ENCODE data around the gene TRAPPC3. TPM values are rescaled to one million over a fixed set of nuclear protein-coding genes. Genes with fewer than 3 reads are reported as not detected.

The TRAPPC3 gene
- total RNA-seq, 1 experiment from 2014 or later = 119 TPM

GRCh38 chr1:36166938-36167905 is 17.9 kb upstream of the TRAPPC3 start:
- no peaks in the 10 kb centered on the region for H3K9me2 ChIP-seq (replicated peaks; ENCODE audit: low read length)
- peak; percentile 35 for DNase-seq
- ATAC-seq = 0 out of 2 replicates have a peak, but pooled peaks have one; percentile 20
- peaks cover 14% of the 10 kb centered on the region; the same call in 1 of the 2 replicates for H3K36me3 ChIP-seq (ENCODE audit: low read depth, low read length)
- POLR2A ChIA-PET (ENCODE audit: unreplicated experiment) = no interaction called here
- no peak overlapping the region for H2AFZ ChIP-seq (ENCODE audit: low read length)
- peaks cover 9% of the 10 kb centered on the region for H3K4me1 ChIP-seq (ENCODE audit: insufficient read depth, low read length)
- H4K20me1 ChIP-seq (ENCODE audit: low read length) = peaks cover 6% of the 10 kb centered on the region; the same call in 1 of the 2 replicates
- no peak for TF ChIP-seq EZH2phosphoT487 (IDR thresholded peaks at IDR 0.05; ENCODE audit: borderline replicate concordance, low read length)
- TF ChIP-seq, protein P1, sequence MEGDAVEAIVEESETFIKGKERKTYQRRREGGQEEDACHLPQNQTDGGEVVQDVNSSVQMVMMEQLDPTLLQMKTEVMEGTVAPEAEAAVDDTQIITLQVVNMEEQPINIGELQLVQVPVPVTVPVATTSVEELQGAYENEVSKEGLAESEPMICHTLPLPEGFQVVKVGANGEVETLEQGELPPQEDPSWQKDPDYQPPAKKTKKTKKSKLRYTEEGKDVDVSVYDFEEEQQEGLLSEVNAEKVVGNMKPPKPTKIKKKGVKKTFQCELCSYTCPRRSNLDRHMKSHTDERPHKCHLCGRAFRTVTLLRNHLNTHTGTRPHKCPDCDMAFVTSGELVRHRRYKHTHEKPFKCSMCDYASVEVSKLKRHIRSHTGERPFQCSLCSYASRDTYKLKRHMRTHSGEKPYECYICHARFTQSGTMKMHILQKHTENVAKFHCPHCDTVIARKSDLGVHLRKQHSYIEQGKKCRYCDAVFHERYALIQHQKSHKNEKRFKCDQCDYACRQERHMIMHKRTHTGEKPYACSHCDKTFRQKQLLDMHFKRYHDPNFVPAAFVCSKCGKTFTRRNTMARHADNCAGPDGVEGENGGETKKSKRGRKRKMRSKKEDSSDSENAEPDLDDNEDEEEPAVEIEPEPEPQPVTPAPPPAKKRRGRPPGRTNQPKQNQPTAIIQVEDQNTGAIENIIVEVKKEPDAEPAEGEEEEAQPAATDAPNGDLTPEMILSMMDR (conservative IDR thresholded peaks at IDR 0.05; ENCODE audit: low read depth, low read length) = no peak
- TF ChIP-seq EZH2 (IDR thresholded peaks at IDR 0.05; ENCODE audit: low read length, unreplicated experiment) = no peak
- intact Hi-C loops (cut with micrococcal nuclease) = no loop called here
- no peak overlapping the region for H3K4me2 ChIP-seq (ENCODE audit: low read length)
- peak overlapping the region; percentile 38 for H3K27ac ChIP-seq (ENCODE audit: low read length)
- BruUV-seq (replicated peaks) = no TSS peak
- no peaks in the 10 kb centered on the region for H3K27me3 ChIP-seq (ENCODE audit: low read length)
- H3K9ac ChIP-seq (ENCODE audit: low read length) = no peak overlapping the region
- peaks cover 77% of the 10 kb centered on the region for H3K79me2 ChIP-seq (ENCODE audit: low read length)
- H3F3A ChIP-seq (ENCODE audit: low read length, unreplicated experiment) = no peaks in the 10 kb centered on the region
- no peak overlapping the region for H3K4me3 ChIP-seq (ENCODE audit: low read length)
- H3K9me3 ChIP-seq (ENCODE audit: low read length) = no peaks in the 10 kb centered on the region
- CTCF ChIA-PET = no interaction called here

DNA sequence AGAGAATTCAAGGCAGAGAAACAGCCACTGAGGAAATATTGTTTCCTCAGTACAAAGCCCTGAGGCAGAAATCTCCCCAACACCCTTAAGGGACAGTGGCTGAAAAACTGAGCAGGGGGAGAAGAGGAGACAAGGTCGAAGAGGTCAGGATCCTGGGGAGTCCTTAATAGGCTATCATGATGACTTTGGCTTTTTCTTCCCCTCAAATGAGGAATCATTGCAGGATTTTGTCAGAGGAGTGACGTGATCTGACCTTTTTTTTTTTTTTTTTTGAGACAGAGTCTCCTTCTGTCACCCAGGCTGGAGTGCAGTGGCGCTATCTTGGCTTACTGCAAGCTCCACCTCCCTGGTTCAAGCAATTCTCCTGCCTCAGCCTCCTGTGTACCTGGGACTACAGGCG is 16.9 kb upstream of the TRAPPC3 start:
- peaks cover 19% of the 10 kb centered on the region for H3K4me1 ChIP-seq (ENCODE audit: insufficient read depth, low read length)
- no peak overlapping the region for H3K27ac ChIP-seq (ENCODE audit: low read length)
- H3F3A ChIP-seq (ENCODE audit: low read length, unreplicated experiment) = no peaks in the 10 kb centered on the region
- ATAC-seq (no peak), DNase-seq (no peak)
- H3K9ac ChIP-seq (ENCODE audit: low read length) = no peak overlapping the region
- no peak overlapping the region for H3K4me3 ChIP-seq (ENCODE audit: low read length)
- no peak overlapping the region for H2AFZ ChIP-seq (ENCODE audit: low read length)
- TF ChIP-seq, protein P1 (conservative IDR thresholded peaks at IDR 0.05; ENCODE audit: low read depth, low read length) = no peak
- TF ChIP-seq EZH2 (IDR thresholded peaks at IDR 0.05; ENCODE audit: low read length, unreplicated experiment) (no peak), EZH2phosphoT487 (IDR thresholded peaks at IDR 0.05; ENCODE audit: borderline replicate concordance, low read length) (no peak)
- intact Hi-C loops (cut with micrococcal nuclease) = no loop called here
- POLR2A ChIA-PET (ENCODE audit: unreplicated experiment) = no interaction called here
- peaks cover 6% of the 10 kb centered on the region; the same call in 1 of the 2 replicates for H4K20me1 ChIP-seq (ENCODE audit: low read length)
- peaks cover 88% of the 10 kb centered on the region for H3K79me2 ChIP-seq (ENCODE audit: low read length)
- H3K9me3 ChIP-seq (ENCODE audit: low read length) = no peaks in the 10 kb centered on the region
- CTCF ChIA-PET = no interaction called here
- no peaks in the 10 kb centered on the region for H3K9me2 ChIP-seq (replicated peaks; ENCODE audit: low read length)
- H3K27me3 ChIP-seq (ENCODE audit: low read length) = no peaks in the 10 kb centered on the region
- no TSS peak for BruUV-seq (replicated peaks)
- H3K36me3 ChIP-seq (ENCODE audit: low read depth, low read length) = peaks cover 9% of the 10 kb centered on the region; the same call in 1 of the 2 replicates
- H3K4me2 ChIP-seq (ENCODE audit: low read length) = no peak overlapping the region

DNA sequence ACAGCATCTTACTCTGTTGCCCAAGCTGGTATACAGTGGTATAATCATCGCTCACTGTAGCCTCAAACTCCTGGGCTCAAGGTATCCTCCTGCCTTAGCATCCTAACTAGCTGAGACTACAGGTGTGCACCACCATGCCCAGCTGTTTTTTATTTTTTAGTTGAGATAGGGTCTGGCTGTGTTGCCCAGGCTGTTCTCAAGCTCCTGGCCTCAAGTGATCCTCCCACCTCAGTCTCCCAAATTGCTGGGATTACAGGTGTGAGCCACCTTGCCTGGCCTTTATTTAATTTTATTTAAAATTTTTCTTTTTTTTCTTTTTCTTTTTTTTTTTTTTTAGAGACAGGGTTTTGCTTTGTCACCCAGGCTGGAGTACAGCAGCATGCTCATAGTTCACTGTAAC is 15.9 kb upstream of the TRAPPC3 start:
- no peak for TF ChIP-seq EZH2 (IDR thresholded peaks at IDR 0.05; ENCODE audit: low read length, unreplicated experiment)
- no peak for TF ChIP-seq EZH2phosphoT487 (IDR thresholded peaks at IDR 0.05; ENCODE audit: borderline replicate concordance, low read length)
- TF ChIP-seq, protein P1 (conservative IDR thresholded peaks at IDR 0.05; ENCODE audit: low read depth, low read length) = no peak
- intact Hi-C loops (cut with micrococcal nuclease) = no loop called here
- no peak overlapping the region for H3K9ac ChIP-seq (ENCODE audit: low read length)
- no peak for DNase-seq
- ChIA-PET POLR2A (ENCODE audit: unreplicated experiment) (no interaction called here), CTCF (interaction anchor here (0.7 kb wide), 1 partner anchor 32 kb away, joined by 3 read pairs; no protein-coding TSS in a partner anchor)
- H3K27me3 ChIP-seq (ENCODE audit: low read length) = no peaks in the 10 kb centered on the region
- peaks cover 6% of the 10 kb centered on the region; the same call in 1 of the 2 replicates for H3K36me3 ChIP-seq (ENCODE audit: low read depth, low read length)
- H3K4me1 ChIP-seq (ENCODE audit: insufficient read depth, low read length) = peaks cover 29% of the 10 kb centered on the region
- H3K9me2 ChIP-seq (replicated peaks; ENCODE audit: low read length) = no peaks in the 10 kb centered on the region
- no peak overlapping the region for H3K4me2 ChIP-seq (ENCODE audit: low read length)
- H2AFZ ChIP-seq (ENCODE audit: low read length) = no peak overlapping the region
- no peak overlapping the region for H3K27ac ChIP-seq (ENCODE audit: low read length)
- peaks cover 6% of the 10 kb centered on the region; the same call in 1 of the 2 replicates for H4K20me1 ChIP-seq (ENCODE audit: low read length)
- no peaks in the 10 kb centered on the region for H3K9me3 ChIP-seq (ENCODE audit: low read length)
- H3K4me3 ChIP-seq (ENCODE audit: low read length) = no peak overlapping the region
- BruUV-seq (replicated peaks) = no TSS peak
- ATAC-seq = no peak
- H3F3A ChIP-seq (ENCODE audit: low read length, unreplicated experiment) = no peaks in the 10 kb centered on the region
- H3K79me2 ChIP-seq (ENCODE audit: low read length) = peaks cover 93% of the 10 kb centered on the region
